HEK293 (cell line): ENCODE data around the gene PPCDC.

ENCODE experiments used
- BCL11A ChIP-seq: fragments of 450-650 bp; formaldehyde crosslinking; IDR thresholded peaks from 2 replicates; pipeline ENCODE4 v1.5.1; 2016; ENCODE audit warnings: low read depth, missing biosample characterization, missing genetic modification characterization
- KLF10 ChIP-seq: fragments of 450-650 bp; IDR thresholded peaks from 2 replicates; pipeline ENCODE4 v1.5.1; 2018; ENCODE audit warnings: missing biosample characterization, mild to moderate bottlenecking, missing genetic modification characterization
- KLF8 ChIP-seq: fragments of 450-650 bp; formaldehyde crosslinking; IDR thresholded peaks from 2 replicates; pipeline ENCODE4 v1.5.1; 2016; ENCODE audit warnings: missing biosample characterization, missing genetic modification characterization
- OVOL3 ChIP-seq: fragments of 450-650 bp; formaldehyde crosslinking; IDR thresholded peaks from 2 replicates; pipeline ENCODE4 v1.5.1; 2016; ENCODE audit warnings: missing biosample characterization, missing genetic modification characterization
- RBAK ChIP-seq: fragments of 450-650 bp; formaldehyde crosslinking; IDR thresholded peaks from 2 replicates; pipeline ENCODE4 v1.5.1; 2016; ENCODE audit warnings: missing biosample characterization, missing genetic modification characterization
- SP2 ChIP-seq: fragments of 450-650 bp; formaldehyde crosslinking; IDR thresholded peaks from 2 replicates; pipeline ENCODE4 v1.5.1; 2016; ENCODE audit warnings: missing biosample characterization, missing genetic modification characterization
- SP7 ChIP-seq: fragments of 450-650 bp; formaldehyde crosslinking; IDR thresholded peaks from 2 replicates; pipeline ENCODE4 v1.5.1; 2016; ENCODE audit warnings: missing biosample characterization, missing genetic modification characterization
- ZBTB21 ChIP-seq: fragments of 450-650 bp; formaldehyde crosslinking; IDR thresholded peaks from 2 replicates; pipeline ENCODE4 v1.5.1; 2017; ENCODE audit warnings: missing biosample characterization, missing genetic modification characterization
- ZEB2 ChIP-seq: fragments of 450-650 bp; formaldehyde crosslinking; IDR thresholded peaks from 2 replicates; pipeline ENCODE4 v1.5.1; 2016; ENCODE audit warnings: missing biosample characterization, missing genetic modification characterization
- ZFP69B ChIP-seq: fragments of 450-650 bp; formaldehyde crosslinking; IDR thresholded peaks from 2 replicates; pipeline ENCODE4 v1.5.1; 2016; ENCODE audit warnings: missing biosample characterization, missing genetic modification characterization
- ZNF138 ChIP-seq: fragments of 450-650 bp; formaldehyde crosslinking; IDR thresholded peaks from 2 replicates; pipeline ENCODE4 v1.5.1; 2016; ENCODE audit warnings: missing biosample characterization, missing genetic modification characterization, borderline replicate concordance
- ZNF184 ChIP-seq: fragments of 450-650 bp; IDR thresholded peaks from 2 replicates; pipeline ENCODE4 v1.5.1; 2018; ENCODE audit warnings: missing biosample characterization, mild to moderate bottlenecking, missing genetic modification characterization
- ZNF2 ChIP-seq: fragments of 450-650 bp; formaldehyde crosslinking; IDR thresholded peaks from 2 replicates; pipeline ENCODE4 v1.5.1; 2016; ENCODE audit warnings: missing biosample characterization, missing genetic modification characterization
- ZNF23 ChIP-seq: fragments of 450-650 bp; formaldehyde crosslinking; IDR thresholded peaks from 2 replicates; pipeline ENCODE4 v1.5.1; 2016; ENCODE audit warnings: missing biosample characterization, missing genetic modification characterization, borderline replicate concordance
- ZNF324 ChIP-seq: fragments of 450-650 bp; formaldehyde crosslinking; IDR thresholded peaks from 2 replicates; pipeline ENCODE4 v1.5.1; 2016; ENCODE audit warnings: missing biosample characterization, missing genetic modification characterization
- ZNF350 ChIP-seq: fragments of 450-650 bp; formaldehyde crosslinking; IDR thresholded peaks from 2 replicates; pipeline ENCODE4 v1.5.0; 2017; ENCODE audit warnings: missing biosample characterization, mild to moderate bottlenecking, missing genetic modification characterization
- ZNF600 ChIP-seq: fragments of 450-650 bp; formaldehyde crosslinking; IDR thresholded peaks from 2 replicates; pipeline ENCODE4 v1.5.1; 2016; ENCODE audit warnings: missing biosample characterization, missing genetic modification characterization
- ZNF610 ChIP-seq: fragments of 450-650 bp; formaldehyde crosslinking; IDR thresholded peaks from 2 replicates; pipeline ENCODE4 v1.5.1; 2016; ENCODE audit warnings: missing biosample characterization, missing genetic modification characterization, borderline replicate concordance
- ZNF791 ChIP-seq: fragments of 450-650 bp; formaldehyde crosslinking; IDR thresholded peaks from 2 replicates; pipeline ENCODE4 v1.5.1; 2016; ENCODE audit warnings: missing biosample characterization, missing genetic modification characterization
- TF ChIP-seq, protein P1 (sequence below): fragments of 450-650 bp; formaldehyde crosslinking; IDR thresholded peaks from 2 replicates; pipeline ENCODE4 v1.5.1; 2017; ENCODE audit warnings: missing biosample characterization, missing genetic modification characterization
- TF ChIP-seq, protein P2 (sequence below): fragments of 450-650 bp; formaldehyde crosslinking; IDR thresholded peaks from 2 replicates; pipeline ENCODE4 v1.5.1; 2016; ENCODE audit warnings: missing biosample characterization, missing genetic modification characterization
- TF ChIP-seq, protein P3 (sequence below): fragments of 450-650 bp; formaldehyde crosslinking; IDR thresholded peaks from 2 replicates; pipeline ENCODE4 v1.5.0; 2017; ENCODE audit warnings: missing biosample characterization, missing genetic modification characterization, borderline replicate concordance
- TF ChIP-seq, protein P4 (sequence below): fragments of 450-650 bp; formaldehyde crosslinking; IDR thresholded peaks from 2 replicates; pipeline ENCODE4 v1.5.1; 2016; ENCODE audit warnings: missing biosample characterization, missing genetic modification characterization, borderline replicate concordance
- TF ChIP-seq, protein P5 (sequence below): fragments of 450-650 bp; formaldehyde crosslinking; IDR thresholded peaks from 2 replicates; pipeline ENCODE4 v1.5.1; 2016; ENCODE audit warnings: missing biosample characterization, missing genetic modification characterization
- TF ChIP-seq, protein P6 (sequence below): fragments of 450-650 bp; formaldehyde crosslinking; IDR thresholded peaks from 2 replicates; pipeline ENCODE4 v1.5.1; 2017; ENCODE audit warnings: missing biosample characterization, mild to moderate bottlenecking, missing genetic modification characterization, moderate library complexity

Gene PPCDC

DNA sequence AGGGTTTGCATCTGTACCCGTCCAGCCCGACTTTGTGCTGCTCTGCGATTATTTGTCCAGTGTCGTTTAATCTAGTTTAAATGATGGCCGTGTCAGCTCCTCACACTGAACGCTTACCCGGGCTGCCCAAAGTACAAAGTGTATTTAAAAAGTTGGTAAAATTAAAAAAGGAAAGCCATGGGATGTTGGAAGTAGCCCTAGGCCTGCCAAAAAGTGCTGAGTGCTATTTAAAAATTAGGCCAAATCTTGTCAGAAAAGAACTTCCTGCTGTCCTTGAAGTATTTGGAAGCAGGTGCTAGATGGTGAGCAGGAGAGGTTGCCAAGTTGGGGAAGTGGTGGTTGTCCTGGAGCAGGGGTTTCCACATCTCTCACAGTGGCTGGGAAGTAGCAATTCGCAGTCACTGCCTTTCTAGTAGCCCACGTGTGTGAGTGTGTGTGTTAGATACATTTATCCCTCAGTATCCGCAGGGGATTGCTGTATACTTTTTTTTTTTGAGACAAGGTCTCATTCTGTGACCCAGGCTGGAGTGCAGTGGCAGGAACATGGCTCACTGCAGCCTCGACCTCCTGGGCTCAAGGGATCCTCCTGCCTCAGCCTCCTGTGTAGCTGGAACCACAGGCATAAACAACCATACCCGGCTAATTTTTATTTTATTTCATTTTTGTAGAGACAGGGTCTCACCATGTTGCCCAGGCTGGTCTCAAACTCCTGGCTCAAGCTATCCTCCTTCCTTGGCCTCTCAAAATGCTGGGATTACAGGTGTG, 664 bp downstream of the PPCDC start (continued):
- TF ChIP-seq, protein P1, sequence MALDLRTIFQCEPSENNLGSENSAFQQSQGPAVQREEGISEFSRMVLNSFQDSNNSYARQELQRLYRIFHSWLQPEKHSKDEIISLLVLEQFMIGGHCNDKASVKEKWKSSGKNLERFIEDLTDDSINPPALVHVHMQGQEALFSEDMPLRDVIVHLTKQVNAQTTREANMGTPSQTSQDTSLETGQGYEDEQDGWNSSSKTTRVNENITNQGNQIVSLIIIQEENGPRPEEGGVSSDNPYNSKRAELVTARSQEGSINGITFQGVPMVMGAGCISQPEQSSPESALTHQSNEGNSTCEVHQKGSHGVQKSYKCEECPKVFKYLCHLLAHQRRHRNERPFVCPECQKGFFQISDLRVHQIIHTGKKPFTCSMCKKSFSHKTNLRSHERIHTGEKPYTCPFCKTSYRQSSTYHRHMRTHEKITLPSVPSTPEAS (tag by site-specific recombination), result no peak
- 0 out of 2 replicates have a peak, but pooled peaks have one; percentile 5 for TF ChIP-seq ZNF324
- no peak for TF ChIP-seq KLF10 (tag by site-specific recombination)
- no peak for TF ChIP-seq RBAK
- no peak for TF ChIP-seq ZNF184 (tag by site-specific recombination)
- TF ChIP-seq ZNF791 (tag by site-specific recombination), result no peak
- TF ChIP-seq, protein P2, sequence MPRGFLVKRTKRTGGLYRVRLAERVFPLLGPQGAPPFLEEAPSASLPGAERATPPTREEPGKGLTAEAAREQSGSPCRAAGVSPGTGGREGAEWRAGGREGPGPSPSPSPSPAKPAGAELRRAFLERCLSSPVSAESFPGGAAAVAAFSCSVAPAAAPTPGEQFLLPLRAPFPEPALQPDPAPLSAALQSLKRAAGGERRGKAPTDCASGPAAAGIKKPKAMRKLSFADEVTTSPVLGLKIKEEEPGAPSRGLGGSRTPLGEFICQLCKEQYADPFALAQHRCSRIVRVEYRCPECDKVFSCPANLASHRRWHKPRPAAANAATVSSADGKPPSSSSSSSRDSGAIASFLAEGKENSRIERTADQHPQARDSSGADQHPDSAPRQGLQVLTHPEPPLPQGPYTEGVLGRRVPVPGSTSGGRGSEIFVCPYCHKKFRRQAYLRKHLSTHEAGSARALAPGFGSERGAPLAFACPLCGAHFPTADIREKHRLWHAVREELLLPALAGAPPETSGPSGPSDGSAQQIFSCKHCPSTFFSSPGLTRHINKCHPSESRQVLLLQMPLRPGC (tag by site-specific recombination), result 0 out of 2 replicates have a peak, but pooled peaks have one; percentile 11
- TF ChIP-seq, protein P3, sequence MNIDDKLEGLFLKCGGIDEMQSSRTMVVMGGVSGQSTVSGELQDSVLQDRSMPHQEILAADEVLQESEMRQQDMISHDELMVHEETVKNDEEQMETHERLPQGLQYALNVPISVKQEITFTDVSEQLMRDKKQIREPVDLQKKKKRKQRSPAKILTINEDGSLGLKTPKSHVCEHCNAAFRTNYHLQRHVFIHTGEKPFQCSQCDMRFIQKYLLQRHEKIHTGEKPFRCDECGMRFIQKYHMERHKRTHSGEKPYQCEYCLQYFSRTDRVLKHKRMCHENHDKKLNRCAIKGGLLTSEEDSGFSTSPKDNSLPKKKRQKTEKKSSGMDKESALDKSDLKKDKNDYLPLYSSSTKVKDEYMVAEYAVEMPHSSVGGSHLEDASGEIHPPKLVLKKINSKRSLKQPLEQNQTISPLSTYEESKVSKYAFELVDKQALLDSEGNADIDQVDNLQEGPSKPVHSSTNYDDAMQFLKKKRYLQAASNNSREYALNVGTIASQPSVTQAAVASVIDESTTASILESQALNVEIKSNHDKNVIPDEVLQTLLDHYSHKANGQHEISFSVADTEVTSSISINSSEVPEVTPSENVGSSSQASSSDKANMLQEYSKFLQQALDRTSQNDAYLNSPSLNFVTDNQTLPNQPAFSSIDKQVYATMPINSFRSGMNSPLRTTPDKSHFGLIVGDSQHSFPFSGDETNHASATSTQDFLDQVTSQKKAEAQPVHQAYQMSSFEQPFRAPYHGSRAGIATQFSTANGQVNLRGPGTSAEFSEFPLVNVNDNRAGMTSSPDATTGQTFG (tag by site-specific recombination), result no peak
- TF ChIP-seq OVOL3 (tag by site-specific recombination), result no peak
- TF ChIP-seq, protein P4, sequence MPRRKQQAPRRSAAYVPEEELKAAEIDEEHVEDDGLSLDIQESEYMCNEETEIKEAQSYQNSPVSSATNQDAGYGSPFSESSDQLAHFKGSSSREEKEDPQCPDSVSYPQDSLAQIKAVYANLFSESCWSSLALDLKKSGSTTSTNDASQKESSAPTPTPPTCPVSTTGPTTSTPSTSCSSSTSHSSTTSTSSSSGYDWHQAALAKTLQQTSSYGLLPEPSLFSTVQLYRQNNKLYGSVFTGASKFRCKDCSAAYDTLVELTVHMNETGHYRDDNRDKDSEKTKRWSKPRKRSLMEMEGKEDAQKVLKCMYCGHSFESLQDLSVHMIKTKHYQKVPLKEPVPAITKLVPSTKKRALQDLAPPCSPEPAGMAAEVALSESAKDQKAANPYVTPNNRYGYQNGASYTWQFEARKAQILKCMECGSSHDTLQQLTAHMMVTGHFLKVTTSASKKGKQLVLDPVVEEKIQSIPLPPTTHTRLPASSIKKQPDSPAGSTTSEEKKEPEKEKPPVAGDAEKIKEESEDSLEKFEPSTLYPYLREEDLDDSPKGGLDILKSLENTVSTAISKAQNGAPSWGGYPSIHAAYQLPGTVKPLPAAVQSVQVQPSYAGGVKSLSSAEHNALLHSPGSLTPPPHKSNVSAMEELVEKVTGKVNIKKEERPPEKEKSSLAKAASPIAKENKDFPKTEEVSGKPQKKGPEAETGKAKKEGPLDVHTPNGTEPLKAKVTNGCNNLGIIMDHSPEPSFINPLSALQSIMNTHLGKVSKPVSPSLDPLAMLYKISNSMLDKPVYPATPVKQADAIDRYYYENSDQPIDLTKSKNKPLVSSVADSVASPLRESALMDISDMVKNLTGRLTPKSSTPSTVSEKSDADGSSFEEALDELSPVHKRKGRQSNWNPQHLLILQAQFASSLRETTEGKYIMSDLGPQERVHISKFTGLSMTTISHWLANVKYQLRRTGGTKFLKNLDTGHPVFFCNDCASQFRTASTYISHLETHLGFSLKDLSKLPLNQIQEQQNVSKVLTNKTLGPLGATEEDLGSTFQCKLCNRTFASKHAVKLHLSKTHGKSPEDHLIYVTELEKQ (tag by site-specific recombination), result no peak
- no peak; the same call in 1 of the 2 replicates for TF ChIP-seq ZBTB21
- TF ChIP-seq SP2 (tag by site-specific recombination), result no peak
- no peak for TF ChIP-seq ZNF350 (tag by site-specific recombination)
- TF ChIP-seq, protein P5, sequence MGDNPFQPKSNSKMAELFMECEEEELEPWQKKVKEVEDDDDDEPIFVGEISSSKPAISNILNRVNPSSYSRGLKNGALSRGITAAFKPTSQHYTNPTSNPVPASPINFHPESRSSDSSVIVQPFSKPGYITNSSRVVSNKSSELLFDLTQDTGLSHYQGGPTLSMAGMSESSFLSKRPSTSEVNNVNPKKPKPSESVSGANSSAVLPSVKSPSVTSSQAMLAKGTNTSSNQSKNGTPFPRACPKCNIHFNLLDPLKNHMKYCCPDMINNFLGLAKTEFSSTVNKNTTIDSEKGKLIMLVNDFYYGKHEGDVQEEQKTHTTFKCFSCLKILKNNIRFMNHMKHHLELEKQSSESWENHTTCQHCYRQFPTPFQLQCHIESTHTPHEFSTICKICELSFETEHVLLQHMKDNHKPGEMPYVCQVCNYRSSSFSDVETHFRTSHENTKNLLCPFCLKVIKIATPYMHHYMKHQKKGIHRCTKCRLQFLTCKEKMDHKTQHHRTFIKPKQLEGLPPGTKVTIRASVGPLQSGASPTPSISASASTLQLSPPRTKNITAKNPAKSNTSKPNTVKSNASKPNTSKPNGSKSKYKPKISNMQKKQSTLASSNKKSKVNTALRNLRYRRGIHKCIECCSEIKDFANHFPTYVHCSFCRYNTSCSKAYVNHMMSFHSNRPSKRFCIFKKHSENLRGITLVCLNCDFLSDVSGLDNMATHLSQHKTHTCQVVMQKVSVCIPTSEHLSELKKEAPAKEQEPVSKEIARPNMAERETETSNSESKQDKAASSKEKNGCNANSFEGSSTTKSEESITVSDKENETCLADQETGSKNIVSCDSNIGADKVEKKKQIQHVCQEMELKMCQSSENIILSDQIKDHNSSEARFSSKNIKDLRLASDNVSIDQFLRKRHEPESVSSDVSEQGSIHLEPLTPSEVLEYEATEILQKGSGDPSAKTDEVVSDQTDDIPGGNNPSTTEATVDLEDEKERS, result no peak
- 0 out of 2 replicates have a peak, but pooled peaks have one; percentile 3 for TF ChIP-seq SP7 (tag by site-specific recombination)
- TF ChIP-seq, protein P6, sequence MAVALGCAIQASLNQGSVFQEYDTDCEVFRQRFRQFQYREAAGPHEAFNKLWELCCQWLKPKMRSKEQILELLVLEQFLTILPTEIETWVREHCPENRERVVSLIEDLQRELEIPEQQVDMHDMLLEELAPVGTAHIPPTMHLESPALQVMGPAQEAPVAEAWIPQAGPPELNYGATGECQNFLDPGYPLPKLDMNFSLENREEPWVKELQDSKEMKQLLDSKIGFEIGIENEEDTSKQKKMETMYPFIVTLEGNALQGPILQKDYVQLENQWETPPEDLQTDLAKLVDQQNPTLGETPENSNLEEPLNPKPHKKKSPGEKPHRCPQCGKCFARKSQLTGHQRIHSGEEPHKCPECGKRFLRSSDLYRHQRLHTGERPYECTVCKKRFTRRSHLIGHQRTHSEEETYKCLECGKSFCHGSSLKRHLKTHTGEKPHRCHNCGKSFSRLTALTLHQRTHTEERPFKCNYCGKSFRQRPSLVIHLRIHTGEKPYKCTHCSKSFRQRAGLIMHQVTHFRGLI (tag by site-specific recombination), result no peak
- 0 out of 2 replicates have a peak, but pooled peaks have one; percentile 1 for TF ChIP-seq ZNF2
- peak; percentile 78 for TF ChIP-seq ZNF600 (tag by site-specific recombination)
- no peak for TF ChIP-seq KLF8
- no peak for TF ChIP-seq ZEB2
- no peak for TF ChIP-seq BCL11A
- no peak for TF ChIP-seq ZFP69B
- no peak for TF ChIP-seq ZNF610 (tag by site-specific recombination)
- no peak for TF ChIP-seq ZNF138
- no peak for TF ChIP-seq ZNF23 (tag by site-specific recombination)
